H1 (cell line): Measurements from ENCODE around the gene VPS13A. TPM values are rescaled to one million over a fixed set of nuclear protein-coding genes. Genes with fewer than 3 reads are reported as not detected.

Experiments
- CTCF ChIA-PET: fragments of 300-600 bp; sonication (Branson Sonifier 250); formaldehyde crosslinking; loops from one replicate; lab custom pipeline; 2021; ENCODE audit not compliant: partially characterized antibody; lab: Charles Lee
- POLR2A ChIA-PET: fragments of 300-600 bp; sonication (Branson Sonifier 250); formaldehyde crosslinking; loops from one replicate; lab custom pipeline; 2021; ENCODE audit warnings: inconsistent platforms; ENCODE audit not compliant: partially characterized antibody; lab: Charles Lee
- DNase-seq, 2 experiments: peaks; one replicate each; pipeline versions ENCODE4 v3.0.0 to v3.0.0-alpha.2; 2010 to 2022; ENCODE audit warnings: low spot score in 2 of 2, low read depth in 1 of 2, mixed read lengths in 1 of 2
- FAIRE-seq: peaks from 2 replicates; lab custom pipeline; 2011; peaks lifted over from hg19 to GRCh38; lab: Jason Lieb, UNC
- H2AFZ ChIP-seq: 2 replicates; pipeline ENCODE4 v1.8.1; 2012; ENCODE audit warnings: low read length, inconsistent platforms
- H2AK5ac ChIP-seq: 2 replicates; pipeline ENCODE4 v1.6.1; 2013; ENCODE audit warnings: low read depth, low read length
- H2BK120ac ChIP-seq: replicated peaks from 2 replicates; pipeline ENCODE3; 2013; ENCODE audit warnings: low read depth, low read length, inconsistent platforms
- H2BK12ac ChIP-seq: 2 replicates; pipeline ENCODE4 v1.6.1; 2013; ENCODE audit warnings: low read depth, low read length
- H2BK15ac ChIP-seq: 2 replicates; pipeline ENCODE4 v1.6.1; 2013; ENCODE audit warnings: low read length
- H2BK20ac ChIP-seq: 2 replicates; pipeline ENCODE4 v1.6.1; 2013; ENCODE audit warnings: low read length
- H2BK5ac ChIP-seq: 2 replicates; pipeline ENCODE4 v1.6.1; 2013; ENCODE audit warnings: low read depth, low read length
- H3K14ac ChIP-seq: 2 replicates; pipeline ENCODE4 v1.6.1; 2013; ENCODE audit warnings: inconsistent platforms; ENCODE audit not compliant: insufficient read length
- H3K18ac ChIP-seq: 2 replicates; pipeline ENCODE4 v1.6.1; 2013; ENCODE audit warnings: low read length; ENCODE audit errors: extremely low read depth
- H3K23ac ChIP-seq: 2 replicates; pipeline ENCODE4 v1.6.1; 2013; ENCODE audit warnings: inconsistent platforms; ENCODE audit not compliant: insufficient read length
- H3K23me2 ChIP-seq: 2 replicates; pipeline ENCODE4 v1.6.1; 2013; ENCODE audit warnings: low read depth, low read length
- H3K27ac ChIP-seq: 2 replicates; pipeline ENCODE4 v1.6.1; 2011; ENCODE audit warnings: low read depth, low read length, inconsistent platforms
- H3K27me3 ChIP-seq, 4 experiments: replicated peaks in 1 of 4; 1 replicate in 1 of 4; 2 replicates in 3 of 4; pipeline versions ENCODE4 v1.6.1 to v1.8.1; 2011 to 2013; ENCODE audit warnings: low read length in 3 of 4, mild to moderate bottlenecking in 3 of 4, inconsistent platforms in 2 of 4, mixed read lengths in 2 of 4, moderate library complexity in 1 of 4; ENCODE audit not compliant: control insufficient read depth in 3 of 4, insufficient read depth in 3 of 4; ENCODE audit errors: extremely low read depth in 1 of 4
- H3K36me3 ChIP-seq, 4 experiments: 2 replicates each; pipeline versions ENCODE4 v1.6.1 to v1.8.1; 2011 to 2013; ENCODE audit warnings: mild to moderate bottlenecking in 4 of 4, low read length in 3 of 4, moderate library complexity in 2 of 4, control low read depth in 1 of 4, inconsistent platforms in 1 of 4; ENCODE audit not compliant: insufficient read depth in 4 of 4, control insufficient read depth in 2 of 4
- H3K4ac ChIP-seq: replicated peaks from 2 replicates; pipeline ENCODE3; 2013; ENCODE audit warnings: low read length, low read depth, mixed read lengths, inconsistent platforms; ENCODE audit not compliant: insufficient read length
- H3K4me1 ChIP-seq, 4 experiments: replicated peaks in 1 of 4; 1 replicate in 1 of 4; 2 replicates in 3 of 4; pipeline versions ENCODE4 v1.6.1 to v1.8.1; 2011 to 2013; ENCODE audit warnings: low read length in 3 of 4, inconsistent platforms in 2 of 4, mixed read lengths in 1 of 4; ENCODE audit not compliant: insufficient read depth in 4 of 4, control insufficient read depth in 3 of 4
- H3K4me2 ChIP-seq, 2 experiments: 2 replicates each; pipeline versions ENCODE4 v1.6.1 to v1.8.1; 2011 to 2013; ENCODE audit warnings: low read depth in 2 of 2, low read length in 2 of 2, control low read depth in 1 of 2, inconsistent platforms in 1 of 2, mild to moderate bottlenecking in 1 of 2; ENCODE audit not compliant: insufficient read depth in 1 of 2
- H3K4me3 ChIP-seq, 4 experiments: fragments of 200-600, 300-600 bp in 1 of 4; sonication (generic), shearing (Covaris generic), sonication (Bioruptor Twin) in 1 of 4; 2 replicates each; pipeline versions ENCODE4 v1.5.1 to v1.8.1; 2011 to 2016; ENCODE audit warnings: low read length in 4 of 4, low read depth in 3 of 4, control low read depth in 2 of 4, inconsistent platforms in 2 of 4, mild to moderate bottlenecking in 2 of 4, mixed read lengths in 1 of 4, moderate library complexity in 1 of 4; ENCODE audit not compliant: insufficient read depth in 2 of 4; ENCODE audit errors: extremely low read depth in 1 of 4
- H3K56ac ChIP-seq: replicated peaks from 2 replicates; pipeline ENCODE3; 2013; ENCODE audit warnings: low read depth, mild to moderate bottlenecking, mixed read lengths, low read length, inconsistent platforms; ENCODE audit not compliant: insufficient read length
- H3K79me1 ChIP-seq: 2 replicates; pipeline ENCODE4 v1.6.1; 2013; ENCODE audit warnings: low read depth, low read length, control low read depth
- H3K79me2 ChIP-seq, 2 experiments: 2 replicates each; pipeline versions ENCODE4 v1.6.1 to v1.8.1; 2012 to 2013; ENCODE audit warnings: low read length in 2 of 2, mild to moderate bottlenecking in 2 of 2, inconsistent platforms in 1 of 2; ENCODE audit not compliant: insufficient read depth in 2 of 2, control insufficient read depth in 1 of 2
- H3K9ac ChIP-seq, 4 experiments: replicated peaks in 1 of 4; 1 replicate in 1 of 4; 2 replicates in 3 of 4; pipeline versions ENCODE4 v1.6.1 to v1.8.1; 2011 to 2013; ENCODE audit warnings: low read depth in 3 of 4, low read length in 3 of 4, control low read depth in 2 of 4, mild to moderate bottlenecking in 2 of 4, moderate library complexity in 2 of 4, inconsistent platforms in 1 of 4; ENCODE audit errors: extremely low read depth in 1 of 4
- H3K9me3 ChIP-seq, 2 experiments: 2 replicates each; pipeline versions ENCODE4 v1.6.1 to v1.8.1; 2012 to 2013; ENCODE audit warnings: mild to moderate bottlenecking in 2 of 2, moderate library complexity in 2 of 2, control low read depth in 1 of 2, inconsistent platforms in 1 of 2, low read depth in 1 of 2, low read length in 1 of 2, mixed read lengths in 1 of 2; ENCODE audit not compliant: insufficient read depth in 2 of 2
- H4K20me1 ChIP-seq, 2 experiments: replicated peaks in 1 of 2; 2 replicates each; pipeline versions ENCODE3 to v1.8.1; 2011 to 2013; ENCODE audit warnings: inconsistent platforms in 2 of 2, low read length in 2 of 2, mild to moderate bottlenecking in 1 of 2; ENCODE audit not compliant: insufficient read depth in 2 of 2, control insufficient read depth in 1 of 2
- H4K5ac ChIP-seq: 2 replicates; pipeline ENCODE4 v1.6.1; 2013; ENCODE audit warnings: low read length, low read depth, mixed read lengths, inconsistent platforms; ENCODE audit not compliant: insufficient read length
- H4K8ac ChIP-seq: 2 replicates; pipeline ENCODE4 v1.8.0; 2013; ENCODE audit warnings: mild to moderate bottlenecking, moderate library complexity, low read length, inconsistent platforms; ENCODE audit not compliant: insufficient read depth; ENCODE audit errors: extremely low read depth
- H4K91ac ChIP-seq: replicated peaks from 2 replicates; pipeline ENCODE3; 2013; ENCODE audit warnings: low read length, mixed read lengths, inconsistent platforms; ENCODE audit not compliant: insufficient read length
- CHD1 ChIP-seq: IDR thresholded peaks from 2 replicates; pipeline ENCODE4 v1.6.1; 2012; ENCODE audit warnings: low read depth, low read length, improper control_type of control experiment
- CREB1 ChIP-seq: IDR thresholded peaks from 2 replicates; pipeline ENCODE4 v1.6.1; 2012; ENCODE audit warnings: inconsistent platforms
- JUN ChIP-seq: IDR thresholded peaks from 2 replicates; pipeline ENCODE4 v1.6.1; 2011; ENCODE audit warnings: low read depth, mild to moderate bottlenecking, improper control_type of control experiment, low read length
- JUND ChIP-seq: IDR thresholded peaks from 2 replicates; pipeline ENCODE4 v1.6.1; 2011; ENCODE audit warnings: mild to moderate bottlenecking, improper control_type of control experiment, low read length
- NRF1 ChIP-seq: IDR thresholded peaks from 2 replicates; pipeline ENCODE4 v1.6.1; 2011; ENCODE audit warnings: mild to moderate bottlenecking, low read depth, low read length, improper control_type of control experiment
- POU5F1 ChIP-seq: IDR thresholded peaks from 2 replicates; pipeline ENCODE4 v1.6.1; 2011; ENCODE audit warnings: low read depth, mild to moderate bottlenecking, low read length, moderate library complexity
- RBBP5 ChIP-seq: IDR thresholded peaks from 2 replicates; pipeline ENCODE4 v1.7.1; 2012; ENCODE audit warnings: low read depth, mild to moderate bottlenecking, inconsistent platforms, low read length, moderate library complexity, borderline replicate concordance
- RXRA ChIP-seq: IDR thresholded peaks from 2 replicates; pipeline ENCODE4 v1.6.1; 2011; ENCODE audit warnings: low read depth, mild to moderate bottlenecking, low read length, moderate library complexity; ENCODE audit not compliant: insufficient read depth
- SIRT6 ChIP-seq: IDR thresholded peaks from one replicate; pipeline ENCODE4 v1.7.1; 2012; ENCODE audit warnings: low read length, inconsistent platforms
- SP2 ChIP-seq: IDR thresholded peaks from 2 replicates; pipeline ENCODE4 v1.6.1; 2012; ENCODE audit warnings: mild to moderate bottlenecking, low read length, inconsistent platforms
- WGBS, 2 experiments: shearing (Covaris generic) in 1 of 2; methylation state at CpG; one replicate each; pipeline versions ENCODE4 v1.1.6 to v1.1.7; 2013 to 2015; ENCODE audit warnings: low lambda C conversion rate in 2 of 2, mixed read lengths in 2 of 2, inconsistent platforms in 1 of 2, low coverage in 1 of 2, missing lambda C conversion rate in 1 of 2; ENCODE audit not compliant: insufficient replicate concordance in 2 of 2, insufficient coverage in 1 of 2, insufficient read length in 1 of 2; ENCODE audit errors: extremely low coverage in 1 of 2, missing lambda C conversion rate in 1 of 2; 5-methylcytosine and 5-hydroxymethylcytosine counted together
- polyA plus RNA-seq, 7 experiments: library from polyadenylated mRNA; depleted of rRNA in 3 of 7; stranded (reverse) in 5 of 7; unstranded in 2 of 7; fragments of >200 nt in 5 of 7; fragments of 200-250 nt in 2 of 7; gene quantifications; 1 replicate in 5 of 7; 2 replicates in 1 of 7; 4 replicates in 1 of 7; pipeline versions ENCODE4 v1.2.1 to v1.2.3, GENCODE V29; 2011 to 2013; ENCODE audit warnings: missing spikeins in 2 of 7, mixed read lengths in 2 of 7
- total RNA-seq: library from RNA; stranded (reverse); fragmentation: NEBNext Ultra II Directional; extraction: Animal tissue kit (Norgen Biotek cat#: 25700); gene quantifications from 2 replicates; pipeline ENCODE4 v1.2.1, GENCODE V29; 2021
- TF ChIP-seq, protein P1 (sequence below), 3 experiments: IDR thresholded peaks; 1 replicate in 2 of 3; 2 replicates in 1 of 3; pipeline versions ENCODE4 v1.5.1 to v1.6.1; 2011; ENCODE audit warnings: low read length in 3 of 3, mild to moderate bottlenecking in 3 of 3, inconsistent platforms in 2 of 3, low read depth in 1 of 3, moderate library complexity in 1 of 3; ENCODE audit not compliant: insufficient read depth in 1 of 3; ENCODE audit errors: control extremely low read depth in 1 of 3

VPS13A gene
- total and polyA plus RNA-seq, 2 of the 8 experiments (the other 6 are each of a cell fraction or from before 2014, with no cell fraction given) = 6.0 to 36.5 TPM

- Histone ChIP-seq H3K18ac (no peak overlapping the region), H3K79me2 (peaks cover 5 to 19% of the 10 kb centered on the region in 2 experiments; a peak in 3 of 4 replicates), H3K4me3 (no peak overlapping the region), H2BK20ac (no peak overlapping the region), H4K20me1 (no peaks in the 10 kb centered on the region), H2AFZ (no peak overlapping the region), H3K27me3 (no peaks in the 10 kb centered on the region), H3K4me1 (peaks cover 2 to 6% (median 3%) of the 10 kb centered on the region in 4 experiments; a peak in 6 of 7 replicates), H2BK120ac (no peak overlapping the region), H3K23me2 (peaks cover 6% of the 10 kb centered on the region; the same call in 1 of the 2 replicates), H3K23ac (no peak overlapping the region), H2AK5ac (no peak overlapping the region), H3K4me2 (no peak overlapping the region), H2BK5ac (no peak overlapping the region), H3K4ac (no peak overlapping the region), H3K79me1 (no peaks in the 10 kb centered on the region), H3K14ac (no peak overlapping the region), H4K91ac (no peak overlapping the region), H3K27ac (no peak overlapping the region), H3K36me3 (no peaks in the 10 kb centered on the region), H4K5ac (no peak overlapping the region), H3K9ac (no peak overlapping the region), H2BK15ac (no peak overlapping the region), H3K9me3 (no peaks in the 10 kb centered on the region), H3K56ac (no peak overlapping the region), H4K8ac (no peak overlapping the region), H2BK12ac (no peak overlapping the region)
- ChIA-PET POLR2A (no interaction called here), CTCF (interaction anchor here (0.7 to 3.1 kb wide), 3 partner anchors 8 to 359 kb away, joined by 3 to 18 read pairs (median 3); no protein-coding TSS in a partner anchor)
- TF ChIP-seq CREB1 = no peak
- no peak for TF ChIP-seq POU5F1
- TF ChIP-seq SP2 = no peak
- TF ChIP-seq CHD1 = no peak
- no peak for TF ChIP-seq SIRT6
- TF ChIP-seq, protein P1, sequence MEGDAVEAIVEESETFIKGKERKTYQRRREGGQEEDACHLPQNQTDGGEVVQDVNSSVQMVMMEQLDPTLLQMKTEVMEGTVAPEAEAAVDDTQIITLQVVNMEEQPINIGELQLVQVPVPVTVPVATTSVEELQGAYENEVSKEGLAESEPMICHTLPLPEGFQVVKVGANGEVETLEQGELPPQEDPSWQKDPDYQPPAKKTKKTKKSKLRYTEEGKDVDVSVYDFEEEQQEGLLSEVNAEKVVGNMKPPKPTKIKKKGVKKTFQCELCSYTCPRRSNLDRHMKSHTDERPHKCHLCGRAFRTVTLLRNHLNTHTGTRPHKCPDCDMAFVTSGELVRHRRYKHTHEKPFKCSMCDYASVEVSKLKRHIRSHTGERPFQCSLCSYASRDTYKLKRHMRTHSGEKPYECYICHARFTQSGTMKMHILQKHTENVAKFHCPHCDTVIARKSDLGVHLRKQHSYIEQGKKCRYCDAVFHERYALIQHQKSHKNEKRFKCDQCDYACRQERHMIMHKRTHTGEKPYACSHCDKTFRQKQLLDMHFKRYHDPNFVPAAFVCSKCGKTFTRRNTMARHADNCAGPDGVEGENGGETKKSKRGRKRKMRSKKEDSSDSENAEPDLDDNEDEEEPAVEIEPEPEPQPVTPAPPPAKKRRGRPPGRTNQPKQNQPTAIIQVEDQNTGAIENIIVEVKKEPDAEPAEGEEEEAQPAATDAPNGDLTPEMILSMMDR (IDR thresholded peaks at IDR 0.05; ENCODE audit: control extremely low read depth in 1 of 3, insufficient read depth in 1 of 3, low read depth in 1 of 3, low read length in 3 of 3) = no peak
- no peak for TF ChIP-seq NRF1
- no peak for TF ChIP-seq RBBP5
- TF ChIP-seq RXRA = no peak
- no peak for TF ChIP-seq JUN
- TF ChIP-seq JUND = no peak
- DNase-seq (no peak), FAIRE-seq (no peak)
- 76% methylated on average over 2 of the region's 2 CpGs; no CpG with 5 or more reads in 1 of the 2 experiments for WGBS, 2 experiments
Measured at GRCh38 chr9:77175151-77175550, 2.2 kb upstream of the VPS13A start.
